ENCODE measurements around the gene RARB.

Gene RARB

GRCh38 chr3:25556447-25556846 is 128.4 kb downstream of the RARB start:
- DNase-seq, result no peak

DNA sequence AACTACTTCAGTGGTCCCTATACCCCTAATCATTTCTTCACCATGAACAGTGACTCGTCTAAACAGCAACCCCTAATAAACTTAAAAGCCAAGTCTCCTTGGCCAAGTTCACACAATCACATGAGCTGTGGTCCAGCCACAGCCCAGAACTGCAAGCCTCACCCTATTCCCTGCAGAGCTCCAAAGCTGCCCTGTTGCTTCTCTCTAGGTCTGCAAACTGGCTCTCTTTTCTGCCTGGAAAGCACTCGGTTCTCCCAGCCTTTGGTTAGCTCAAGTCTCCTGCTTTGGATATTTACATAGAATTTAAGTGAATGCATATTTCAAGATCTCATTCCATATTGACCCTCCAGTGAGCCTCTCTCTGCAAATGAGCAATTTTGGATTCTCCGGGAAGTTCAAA is 129.6 kb downstream of the RARB start:
- no peak for DNase-seq

- no peak for DNase-seq
These were observed 130.1 kb downstream of the RARB start for GRCh38 chr3:25558121-25558520.

GRCh38 chr3:25558796-25559195 is 130.7 kb downstream of the RARB start:
- DNase-seq, result no peak

- no peak for DNase-seq
These were observed 135.5 kb downstream of the RARB start for GRCh38 chr3:25563601-25564000.

DNA sequence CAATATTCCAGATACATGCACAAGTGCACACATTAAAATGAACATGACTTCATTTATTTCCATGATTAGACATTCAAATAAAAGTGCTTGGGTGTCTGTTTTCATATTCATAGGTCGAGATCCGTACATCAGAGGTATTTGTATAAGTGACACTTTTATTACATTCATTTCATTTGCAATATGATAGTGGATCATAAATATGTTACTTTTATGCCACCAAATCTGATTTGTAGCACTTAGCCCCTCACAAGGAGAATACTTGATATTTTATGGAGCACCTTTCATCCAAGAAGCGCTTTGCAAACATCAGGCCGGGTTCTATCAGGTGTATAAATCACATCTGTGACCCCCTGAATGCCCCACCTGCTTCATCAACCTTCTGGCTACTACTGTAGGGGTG is 136.0 kb downstream of the RARB start:
- no peak for DNase-seq

GRCh38 chr3:25565807-25566206 is 137.7 kb downstream of the RARB start:
- no peak for DNase-seq

GRCh38 chr3:25566358-25566920 is 138.4 kb downstream of the RARB start:
- no peak for DNase-seq

DNA sequence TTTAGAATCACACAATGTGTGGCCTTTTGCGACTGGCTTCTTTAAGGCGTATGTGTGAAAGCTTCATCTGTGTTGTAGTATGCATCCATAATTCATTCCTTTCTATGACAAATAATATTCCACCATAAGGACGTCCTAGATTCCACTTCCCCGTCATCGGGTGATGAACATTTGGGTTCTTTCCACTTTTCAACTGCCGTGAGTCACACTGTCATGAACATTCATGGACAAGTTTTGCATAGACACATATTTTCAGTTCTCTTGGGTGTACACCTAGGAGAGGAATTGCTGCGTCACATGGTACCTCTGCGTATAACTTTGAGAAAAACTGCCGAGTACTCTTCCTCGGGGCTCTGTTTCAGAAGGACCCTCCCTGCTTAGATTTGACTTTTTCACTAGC is 139.3 kb downstream of the RARB start:
- no peak for DNase-seq

- DNase-seq, result no peak
These were observed 139.9 kb downstream of the RARB start for GRCh38 chr3:25567806-25568524.

DNA sequence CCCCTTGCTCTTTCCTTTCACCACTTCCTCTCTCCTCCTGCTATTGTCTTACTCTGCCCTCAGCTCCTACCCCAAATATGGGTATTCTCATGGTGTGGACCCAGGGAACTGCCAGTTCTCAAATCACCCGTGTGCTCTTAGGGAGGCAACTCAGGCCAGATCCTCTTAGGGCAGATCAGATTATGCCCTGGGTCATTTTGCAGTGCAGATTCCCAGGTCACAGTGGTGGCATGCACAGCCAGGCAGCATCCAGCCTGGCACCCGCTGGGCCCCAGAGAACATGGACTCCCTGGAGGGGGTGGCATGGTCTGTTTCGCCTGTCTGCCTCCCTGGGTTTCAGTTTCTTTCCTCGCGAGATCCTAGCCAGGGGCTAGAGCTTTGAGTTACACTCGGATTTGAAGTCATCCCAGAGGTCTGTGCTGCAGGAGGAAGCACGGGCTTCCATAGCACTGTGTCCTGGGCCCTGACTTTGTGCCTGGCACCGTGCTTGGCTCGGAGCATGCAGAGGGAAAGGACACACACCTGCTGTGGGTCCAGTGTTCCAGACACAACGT is 140.5 kb downstream of the RARB start:
- DNase-seq, result no peak

DNA sequence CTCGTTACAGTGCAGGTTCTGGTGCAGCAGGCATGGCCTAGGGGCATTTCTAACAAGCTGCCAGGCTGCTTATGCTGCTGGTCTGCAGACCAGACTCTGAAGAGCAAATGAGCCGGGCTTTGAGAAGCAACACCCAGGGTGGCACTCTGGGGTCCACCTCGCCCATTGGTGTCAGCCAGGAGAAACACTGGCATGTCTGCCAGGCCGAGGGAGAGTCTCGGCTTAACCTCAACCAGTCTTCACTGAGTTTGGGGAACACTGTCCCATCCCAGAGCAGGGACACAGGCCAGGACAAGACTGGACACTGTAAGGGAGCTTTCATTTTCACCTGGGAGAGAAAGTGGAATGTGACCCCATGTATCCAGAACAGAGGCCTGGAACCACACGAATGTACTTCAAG is 143.2 kb downstream of the RARB start:
- DNase-seq, result no peak

DNA sequence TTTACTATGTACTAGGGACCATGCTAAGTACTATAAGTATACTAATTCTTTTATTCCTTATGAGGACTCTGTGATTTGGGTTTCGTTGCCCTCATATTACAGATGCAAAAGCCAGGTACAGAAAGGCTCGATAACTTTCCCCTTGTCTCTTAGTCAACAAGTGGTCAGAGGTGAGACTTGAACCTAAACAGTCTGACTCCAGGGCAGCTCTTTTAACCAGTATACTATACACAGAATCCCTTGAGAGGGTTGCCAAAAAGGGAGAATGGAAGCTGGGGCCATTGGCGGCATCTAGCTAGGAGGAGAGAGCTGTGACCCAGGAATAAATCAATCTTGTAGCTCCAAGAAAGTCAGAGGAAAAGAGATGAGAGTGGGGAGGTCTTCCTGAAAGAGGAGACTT is 144.3 kb downstream of the RARB start:
- no peak for DNase-seq

DNA sequence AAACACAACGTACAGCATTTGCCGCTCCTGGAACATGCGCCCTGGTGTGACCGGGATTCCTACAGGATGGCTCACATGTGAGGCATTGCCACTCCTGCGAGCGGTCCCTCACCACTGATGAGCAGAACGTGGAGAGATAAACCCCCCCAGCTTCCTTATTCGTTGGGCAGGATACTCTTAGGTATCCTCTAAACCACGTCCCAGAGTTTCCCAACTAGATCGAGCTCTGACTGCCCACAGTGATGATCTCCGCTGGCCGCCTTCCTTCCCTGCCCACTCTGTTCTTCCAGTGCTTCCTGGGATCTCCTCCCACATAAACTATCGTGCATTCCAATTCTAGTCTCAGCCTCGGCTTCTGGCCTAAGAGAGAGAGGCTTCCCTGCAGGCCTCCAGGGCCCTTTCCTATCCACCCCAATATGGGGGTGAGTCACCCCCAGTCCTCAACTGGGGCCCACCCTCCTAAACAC is 144.9 kb downstream of the RARB start:
- DNase-seq, result no peak

DNA sequence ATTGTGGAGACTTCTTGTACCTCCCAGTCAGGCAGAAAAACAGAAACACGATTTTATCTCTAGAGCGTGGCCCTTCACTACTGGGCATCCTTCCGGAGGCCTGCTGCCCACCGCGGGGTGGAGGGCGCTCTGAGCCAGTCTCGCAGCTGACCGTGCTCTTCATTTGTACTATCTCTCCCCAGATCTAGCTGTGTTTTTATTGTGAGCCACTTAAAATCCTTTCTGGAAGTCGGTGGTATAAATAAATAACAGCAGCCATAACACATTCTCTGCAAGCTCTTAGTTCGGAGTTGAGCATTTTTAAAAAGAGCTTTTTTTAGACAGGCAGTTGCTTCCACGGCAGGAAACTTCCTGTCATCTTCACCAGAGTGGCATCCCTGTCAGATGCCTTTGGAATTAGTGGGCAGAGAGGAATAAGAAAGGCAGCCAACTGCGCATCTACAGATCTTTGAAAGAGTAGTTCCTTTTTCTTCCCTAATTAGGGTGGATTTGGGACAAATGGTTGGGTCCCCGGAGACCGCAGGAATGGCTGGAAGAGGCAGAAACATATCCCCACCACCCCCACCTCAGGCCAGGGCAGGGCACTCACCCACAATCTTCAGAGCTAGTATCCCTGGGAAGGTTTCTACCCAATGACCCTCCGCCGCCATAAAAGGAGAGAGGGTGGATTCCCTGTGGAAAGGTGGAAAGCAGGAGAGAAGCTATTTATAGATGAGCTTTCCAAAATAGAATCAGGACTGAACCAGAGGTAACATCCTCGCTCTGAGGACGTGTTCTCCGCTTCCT is 145.5 kb downstream of the RARB start:
- DNase-seq, result no peak

GRCh38 chr3:25574172-25574765 is 146.2 kb downstream of the RARB start:
- DNase-seq, result no peak

DNA sequence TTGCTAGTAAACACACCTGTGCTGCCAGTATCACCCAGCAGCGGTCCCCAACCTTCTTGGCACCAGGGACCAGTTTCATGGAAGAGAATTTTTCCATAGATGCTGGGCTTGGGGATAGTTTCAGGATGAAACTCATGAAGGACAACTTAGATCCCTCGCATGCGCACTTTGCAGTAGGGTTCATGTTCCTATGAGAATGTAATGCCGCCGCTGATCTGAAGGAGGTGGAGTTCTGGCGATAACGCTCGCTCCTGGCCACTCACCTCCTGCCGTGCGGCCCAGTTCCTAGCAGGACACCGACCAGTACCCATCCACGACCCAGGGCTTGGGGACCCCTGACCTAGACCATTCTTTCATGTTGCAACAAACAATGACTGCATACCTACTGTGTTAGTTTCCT is 146.9 kb downstream of the RARB start:
- DNase-seq, result no peak

DNA sequence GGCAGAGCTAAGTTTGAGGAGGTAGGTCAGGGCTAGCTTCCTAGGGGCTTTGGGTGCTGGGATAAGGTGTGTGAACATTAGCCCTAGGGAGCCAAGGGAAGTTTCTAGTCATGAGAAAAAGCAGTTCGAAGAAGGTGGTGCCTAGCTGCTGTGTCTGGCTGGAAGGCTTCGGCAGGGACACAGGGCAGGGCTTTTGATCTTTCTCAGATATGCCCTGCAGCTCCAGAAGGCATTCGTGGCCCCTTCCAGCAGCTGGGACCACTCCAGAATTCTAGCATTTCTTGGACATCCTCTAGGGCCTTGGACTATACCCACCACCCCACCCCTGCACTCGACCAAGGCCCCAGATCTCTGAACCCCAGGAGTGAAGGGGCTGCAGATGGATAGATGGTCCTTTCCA is 148.1 kb downstream of the RARB start:
- no peak for DNase-seq

GRCh38 chr3:25576831-25577454 is 148.9 kb downstream of the RARB start:
- DNase-seq, result no peak

- DNase-seq, result no peak
These were observed 150.0 kb downstream of the RARB start for GRCh38 chr3:25578059-25578458.

GRCh38 chr3:25580534-25580933 is 152.5 kb downstream of the RARB start:
- no peak for DNase-seq

- DNase-seq, result no peak
These were observed 153.3 kb downstream of the RARB start for GRCh38 chr3:25581335-25581734.

- no peak for DNase-seq
These were observed 153.8 kb downstream of the RARB start for GRCh38 chr3:25581823-25582222.
